Brain pericyte (primary cell): ENCODE measurements around the gene TOMM22.
"Not testable (repeated sequence)": the region's sequence is repeated elsewhere in the genome, so short reads cannot be mapped to it uniquely, and the experiment has no call there.

Experiments used
- DNase-seq: peaks from one replicate; pipeline ENCODE4 v3.0.0-alpha.2; 2012; ENCODE audit warnings: low read depth, low spot score

The TOMM22 gene

GRCh38 chr22:38681582-38682335 is at the start of gene TOMM22:
TSS of gene TOMM22 (plus strand) at chr22:38681957. CDS start at chr22:38681979, 22 bp downstream.
- DNase-seq, result no peak

- DNase-seq, result no peak
Observed at GRCh38 chr22:38632528-38632927, 49.2 kb upstream of the TOMM22 start.

- no peak for DNase-seq
Observed at GRCh38 chr22:38638216-38638615, 43.5 kb upstream of the TOMM22 start.

- DNase-seq, result no peak
Observed at GRCh38 chr22:38638728-38639127, 43.0 kb upstream of the TOMM22 start.

- no peak for DNase-seq
Observed at GRCh38 chr22:38641476-38642040, 40.2 kb upstream of the TOMM22 start.

GRCh38 chr22:38644245-38644644 is 37.5 kb upstream of the TOMM22 start:
- not testable (repeated sequence) for DNase-seq

GRCh38 chr22:38645430-38645829 is 36.3 kb upstream of the TOMM22 start:
- no peak for DNase-seq

GRCh38 chr22:38649841-38650522 is 31.8 kb upstream of the TOMM22 start:
- no peak for DNase-seq

- DNase-seq, result no peak
Observed at GRCh38 chr22:38652859-38653258, 28.9 kb upstream of the TOMM22 start.

- no peak for DNase-seq
Observed at GRCh38 chr22:38653741-38654140, 28.0 kb upstream of the TOMM22 start.

- DNase-seq, result no peak
Observed at GRCh38 chr22:38655519-38656255, 26.1 kb upstream of the TOMM22 start.

GRCh38 chr22:38656256-38657044 is 25.3 kb upstream of the TOMM22 start, which contains the start of the genes CBY1 and FAM227A:
TSS of gene CBY1 (plus strand) at chr22:38656638. CDS start at chr22:38668055, 11,417 bp downstream.
TSS of gene FAM227A (minus strand) at chr22:38656392. CDS start at chr22:38650168, 6,224 bp downstream.
- peak; percentile 70 for DNase-seq

- peak; percentile 26 for DNase-seq
Observed at GRCh38 chr22:38657045-38657909, 24.5 kb upstream of the TOMM22 start.

GRCh38 chr22:38674888-38675287 is 6.9 kb upstream of the TOMM22 start:
- DNase-seq, result no peak

GRCh38 chr22:38675833-38676232 is 5.9 kb upstream of the TOMM22 start:
- DNase-seq, result no peak

GRCh38 chr22:38684895-38685294 is 3.1 kb downstream of the TOMM22 start:
- no peak for DNase-seq

- no peak for DNase-seq
Observed at GRCh38 chr22:38685761-38686160, 4.0 kb downstream of the TOMM22 start.

GRCh38 chr22:38689651-38690050 is 7.9 kb downstream of the TOMM22 start:
- DNase-seq, result no peak

- no peak for DNase-seq
Observed at GRCh38 chr22:38694049-38694448, 12.3 kb downstream of the TOMM22 start.

GRCh38 chr22:38694940-38695339 is 13.2 kb downstream of the TOMM22 start:
- no peak for DNase-seq
